ENCODE data around the gene SPAG16. TPM values are rescaled to one million over a fixed set of nuclear protein-coding genes. Genes with fewer than 3 reads are reported as not detected.

SPAG16 gene
- total RNA-seq, 1 experiment from 2014 or later: 0.30 TPM

GRCh38 chr2:214255046-214255445, 970.8 kb downstream of the SPAG16 start (continued):
- TF ChIP-seq, protein P1, sequence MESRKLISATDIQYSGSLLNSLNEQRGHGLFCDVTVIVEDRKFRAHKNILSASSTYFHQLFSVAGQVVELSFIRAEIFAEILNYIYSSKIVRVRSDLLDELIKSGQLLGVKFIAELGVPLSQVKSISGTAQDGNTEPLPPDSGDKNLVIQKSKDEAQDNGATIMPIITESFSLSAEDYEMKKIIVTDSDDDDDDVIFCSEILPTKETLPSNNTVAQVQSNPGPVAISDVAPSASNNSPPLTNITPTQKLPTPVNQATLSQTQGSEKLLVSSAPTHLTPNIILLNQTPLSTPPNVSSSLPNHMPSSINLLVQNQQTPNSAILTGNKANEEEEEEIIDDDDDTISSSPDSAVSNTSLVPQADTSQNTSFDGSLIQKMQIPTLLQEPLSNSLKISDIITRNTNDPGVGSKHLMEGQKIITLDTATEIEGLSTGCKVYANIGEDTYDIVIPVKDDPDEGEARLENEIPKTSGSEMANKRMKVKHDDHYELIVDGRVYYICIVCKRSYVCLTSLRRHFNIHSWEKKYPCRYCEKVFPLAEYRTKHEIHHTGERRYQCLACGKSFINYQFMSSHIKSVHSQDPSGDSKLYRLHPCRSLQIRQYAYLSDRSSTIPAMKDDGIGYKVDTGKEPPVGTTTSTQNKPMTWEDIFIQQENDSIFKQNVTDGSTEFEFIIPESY (IDR thresholded peaks at IDR 0.05; ENCODE audit: extremely low read depth, insufficient replicate concordance, low read length): no peak
- no peak for TF ChIP-seq ZNF274 (IDR thresholded peaks at IDR 0.05; ENCODE audit: low read depth, low read length)
- TF ChIP-seq POLR2A (IDR thresholded peaks at IDR 0.05; ENCODE audit: borderline replicate concordance, extremely low read depth, insufficient read depth, insufficient read length): no peak
- TF ChIP-seq EGR1 (IDR thresholded peaks at IDR 0.05; ENCODE audit: low read depth): no peak
- TF ChIP-seq YY1 (IDR thresholded peaks at IDR 0.05; ENCODE audit: extremely low read depth, insufficient replicate concordance, low read depth, low read length): no peak

DNA sequence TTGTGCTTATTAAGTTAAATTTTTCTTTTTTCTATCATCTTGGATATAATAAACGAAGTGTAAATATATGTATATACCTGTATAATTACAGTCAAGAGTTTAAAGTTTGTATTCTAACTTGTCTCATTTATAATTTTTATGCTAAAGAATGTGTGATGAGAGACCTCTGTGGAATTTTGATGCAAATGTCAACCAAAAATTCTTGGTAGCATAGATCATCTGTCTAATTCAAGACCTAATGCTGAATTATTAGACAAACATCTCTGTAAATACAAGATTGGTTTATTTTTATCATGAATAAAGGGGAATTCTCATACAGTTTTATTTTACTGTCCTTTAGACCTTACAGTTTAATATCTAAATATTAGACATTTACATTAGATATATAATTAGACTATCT, 977.4 kb downstream of the SPAG16 start:
- ATAC-seq: no peak
- Histone ChIP-seq H3K9me3 (ENCODE audit: control insufficient read depth in 1 of 2, insufficient read depth in 1 of 2, low read depth in 1 of 2, low read length in 2 of 2) (no peaks in the 10 kb centered on the region), H3K4me1 (ENCODE audit: control insufficient read depth in 1 of 2, insufficient read depth in 2 of 2, low read length in 2 of 2) (no peaks in the 10 kb centered on the region), H3K36me3 (ENCODE audit: control insufficient read depth in 1 of 2, insufficient read depth in 2 of 2, low read length in 2 of 2) (no peaks in the 10 kb centered on the region), H2AFZ (ENCODE audit: low read depth, low read length, poor library complexity, severe bottlenecking) (no peak overlapping the region), H3K4me3 (replicated peaks in 1 of 2; ENCODE audit: low read depth in 1 of 2, low read length in 2 of 2) (no peak overlapping the region), H3K79me2 (ENCODE audit: insufficient read depth, low read length) (no peaks in the 10 kb centered on the region), H4K20me1 (ENCODE audit: insufficient read depth) (no peaks in the 10 kb centered on the region), H3K9me2 (ENCODE audit: insufficient read depth) (peaks cover 3% of the 10 kb centered on the region; the same call in 1 of the 2 replicates), H3K27me3 (ENCODE audit: insufficient read depth, low read length) (no peaks in the 10 kb centered on the region), H3K27ac (ENCODE audit: low read depth, low read length) (no peak overlapping the region), H3K9ac (ENCODE audit: low read length) (no peak overlapping the region), H3K4me2 (ENCODE audit: low read length) (no peak overlapping the region)
- BruUV-seq (replicated peaks): no TSS peak
- CTCF ChIA-PET: no interaction called here
- TF ChIP-seq, protein P2, sequence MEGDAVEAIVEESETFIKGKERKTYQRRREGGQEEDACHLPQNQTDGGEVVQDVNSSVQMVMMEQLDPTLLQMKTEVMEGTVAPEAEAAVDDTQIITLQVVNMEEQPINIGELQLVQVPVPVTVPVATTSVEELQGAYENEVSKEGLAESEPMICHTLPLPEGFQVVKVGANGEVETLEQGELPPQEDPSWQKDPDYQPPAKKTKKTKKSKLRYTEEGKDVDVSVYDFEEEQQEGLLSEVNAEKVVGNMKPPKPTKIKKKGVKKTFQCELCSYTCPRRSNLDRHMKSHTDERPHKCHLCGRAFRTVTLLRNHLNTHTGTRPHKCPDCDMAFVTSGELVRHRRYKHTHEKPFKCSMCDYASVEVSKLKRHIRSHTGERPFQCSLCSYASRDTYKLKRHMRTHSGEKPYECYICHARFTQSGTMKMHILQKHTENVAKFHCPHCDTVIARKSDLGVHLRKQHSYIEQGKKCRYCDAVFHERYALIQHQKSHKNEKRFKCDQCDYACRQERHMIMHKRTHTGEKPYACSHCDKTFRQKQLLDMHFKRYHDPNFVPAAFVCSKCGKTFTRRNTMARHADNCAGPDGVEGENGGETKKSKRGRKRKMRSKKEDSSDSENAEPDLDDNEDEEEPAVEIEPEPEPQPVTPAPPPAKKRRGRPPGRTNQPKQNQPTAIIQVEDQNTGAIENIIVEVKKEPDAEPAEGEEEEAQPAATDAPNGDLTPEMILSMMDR (IDR thresholded peaks at IDR 0.05 in 2 of 3, conservative IDR thresholded peaks at IDR 0.05 in 1 of 3; ENCODE audit: borderline replicate concordance in 1 of 3, insufficient read depth in 1 of 3, low read depth in 2 of 3, low read length in 2 of 3): no peak
- TF ChIP-seq ZFX (IDR thresholded peaks at IDR 0.05): no peak
- TF ChIP-seq RAD21 (IDR thresholded peaks at IDR 0.05; ENCODE audit: low read depth): no peak
- TF ChIP-seq REST (IDR thresholded peaks at IDR 0.05; ENCODE audit: low read depth): no peak
- no peak for TF ChIP-seq JUND (IDR thresholded peaks at IDR 0.05)
- no peak for TF ChIP-seq SRF (IDR thresholded peaks at IDR 0.05; ENCODE audit: low read depth)
- no peak for TF ChIP-seq ZNF274 (IDR thresholded peaks at IDR 0.05; ENCODE audit: low read depth, low read length)
- TF ChIP-seq YY1 (IDR thresholded peaks at IDR 0.05; ENCODE audit: extremely low read depth, insufficient replicate concordance, low read depth, low read length): no peak
- intact Hi-C loops (cut with micrococcal nuclease): no loop called here
- POLR2A ChIA-PET: no interaction called here
- DNase-seq (ENCODE audit: low read depth, low spot score): no peak
- RAD21 ChIA-PET (ENCODE audit: low non-redundant PET in 1 of 2, low total read pairs in 2 of 2, uncharacterized antibody in 2 of 2, unreplicated experiment in 2 of 2): no interaction called here
